ENCODE results near the gene SLX9. TPM values are rescaled to one million over a fixed set of nuclear protein-coding genes. Genes with fewer than 3 reads are reported as not detected.

Gene SLX9
- total and polyA plus RNA-seq, 2 donors (not counting 3 experiments of a cell fraction or from before 2014, with no cell fraction given), result 27.0 to 50.6 TPM

DNA sequence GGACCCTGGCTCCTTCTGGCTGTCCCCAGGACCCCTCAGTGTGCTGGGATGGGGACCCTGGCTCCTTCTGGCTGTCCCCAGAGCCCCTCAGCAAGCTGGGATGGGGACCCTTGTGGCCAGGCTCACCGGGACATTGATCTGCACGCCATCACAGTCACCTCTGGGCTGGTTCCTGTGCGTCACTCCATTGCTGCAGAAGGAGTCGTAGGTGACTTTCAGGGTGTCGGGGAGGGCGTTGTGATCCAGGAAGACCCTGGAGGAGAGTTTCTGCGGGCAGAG lies 46.6 kb upstream of the SLX9 start:
- no peaks in the 10 kb centered on the region for H3K36me3 ChIP-seq (ENCODE audit: control insufficient read depth in 2 of 2, extremely low read depth in 1 of 2, insufficient read depth in 2 of 2, low read length in 2 of 2)
- no peak overlapping the region for H3K4me2 ChIP-seq (ENCODE audit: insufficient read depth, low read length)
- no peak for FAIRE-seq
- no peaks in the 10 kb centered on the region for H3K9me1 ChIP-seq (replicated peaks; ENCODE audit: control insufficient read depth, extremely low read depth, insufficient read depth, low read length)
- no peak overlapping the region for H2AFZ ChIP-seq (ENCODE audit: low read depth, low read length)
- no peaks in the 10 kb centered on the region for H3K9me3 ChIP-seq (replicated peaks; ENCODE audit: control insufficient read depth, insufficient read depth, low read length)
- no peak for DNase-seq (ENCODE audit: low read depth, low spot score)
- no peaks in the 10 kb centered on the region for H3K79me2 ChIP-seq (ENCODE audit: control insufficient read depth, insufficient read depth, low read length)
- H3K4me1 ChIP-seq (ENCODE audit: control insufficient read depth, extremely low read depth, insufficient read depth, low read length), result no peaks in the 10 kb centered on the region
- no TSS peak for BruUV-seq (replicated peaks)
- POLR2A ChIA-PET, result no interaction called here
- H3K27ac ChIP-seq (ENCODE audit: insufficient read depth, low read depth, low read length), result no peak overlapping the region
- CTCF ChIA-PET, result interaction anchor here (1.0 to 5.1 kb wide), 15 partner anchors 12 to 247 kb away, joined by 3 to 47 read pairs (median 6); partner anchors contain the start of gene PTTG1IP
- no peak for TF ChIP-seq MYC (IDR thresholded peaks at IDR 0.05; ENCODE audit: low read depth, low read length)
- no peak for TF ChIP-seq FOS (IDR thresholded peaks at IDR 0.05; ENCODE audit: borderline replicate concordance, insufficient read depth, low read length)
- TF ChIP-seq POLR2A (IDR thresholded peaks at IDR 0.05; ENCODE audit: low read depth, low read length), result no peak
- no peak for TF ChIP-seq POLR2AphosphoS5 (IDR thresholded peaks at IDR 0.05; ENCODE audit: insufficient read depth, low read depth, low read length)
- TF ChIP-seq EZH2 (IDR thresholded peaks at IDR 0.05; ENCODE audit: borderline replicate concordance, low read depth, low read length, severe bottlenecking), result no peak
- no peak for TF ChIP-seq GATA2 (IDR thresholded peaks at IDR 0.05; ENCODE audit: insufficient read depth, insufficient read length, low read depth, low read length)
- TF ChIP-seq, protein P1, sequence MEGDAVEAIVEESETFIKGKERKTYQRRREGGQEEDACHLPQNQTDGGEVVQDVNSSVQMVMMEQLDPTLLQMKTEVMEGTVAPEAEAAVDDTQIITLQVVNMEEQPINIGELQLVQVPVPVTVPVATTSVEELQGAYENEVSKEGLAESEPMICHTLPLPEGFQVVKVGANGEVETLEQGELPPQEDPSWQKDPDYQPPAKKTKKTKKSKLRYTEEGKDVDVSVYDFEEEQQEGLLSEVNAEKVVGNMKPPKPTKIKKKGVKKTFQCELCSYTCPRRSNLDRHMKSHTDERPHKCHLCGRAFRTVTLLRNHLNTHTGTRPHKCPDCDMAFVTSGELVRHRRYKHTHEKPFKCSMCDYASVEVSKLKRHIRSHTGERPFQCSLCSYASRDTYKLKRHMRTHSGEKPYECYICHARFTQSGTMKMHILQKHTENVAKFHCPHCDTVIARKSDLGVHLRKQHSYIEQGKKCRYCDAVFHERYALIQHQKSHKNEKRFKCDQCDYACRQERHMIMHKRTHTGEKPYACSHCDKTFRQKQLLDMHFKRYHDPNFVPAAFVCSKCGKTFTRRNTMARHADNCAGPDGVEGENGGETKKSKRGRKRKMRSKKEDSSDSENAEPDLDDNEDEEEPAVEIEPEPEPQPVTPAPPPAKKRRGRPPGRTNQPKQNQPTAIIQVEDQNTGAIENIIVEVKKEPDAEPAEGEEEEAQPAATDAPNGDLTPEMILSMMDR (IDR thresholded peaks at IDR 0.05; ENCODE audit: extremely low read depth in 1 of 2, insufficient read depth in 1 of 2, low read depth in 1 of 2, low read length in 2 of 2), result no peak
- TF ChIP-seq, protein P2, sequence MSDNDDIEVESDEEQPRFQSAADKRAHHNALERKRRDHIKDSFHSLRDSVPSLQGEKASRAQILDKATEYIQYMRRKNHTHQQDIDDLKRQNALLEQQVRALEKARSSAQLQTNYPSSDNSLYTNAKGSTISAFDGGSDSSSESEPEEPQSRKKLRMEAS (IDR thresholded peaks at IDR 0.05; ENCODE audit: insufficient read depth, insufficient read length), result no peak
- TF ChIP-seq JUN (IDR thresholded peaks at IDR 0.05; ENCODE audit: borderline replicate concordance, insufficient read depth, insufficient read length, low read depth), result no peak
- H3K4me3 ChIP-seq (replicated peaks in 1 of 3; ENCODE audit: insufficient read depth in 1 of 3, low read depth in 1 of 3, low read length in 3 of 3), result no peak overlapping the region
- dilution Hi-C loops (cut with MboI; ENCODE audit: extremely low pct_ligation_motif_present, low sequenced_read_pairs) (no loop called here), intact Hi-C loops (cut with micrococcal nuclease) (loop anchor here (2.0 kb wide), 1 partner anchor 18 kb away; no protein-coding TSS in a partner anchor)
- no peak overlapping the region for H3K9ac ChIP-seq (replicated peaks; ENCODE audit: extremely low read depth, insufficient read depth, low read length)
- H4K20me1 ChIP-seq (replicated peaks; ENCODE audit: control insufficient read depth, extremely low read depth, insufficient read depth, low read length), result no peaks in the 10 kb centered on the region
- no peaks in the 10 kb centered on the region for H3K27me3 ChIP-seq (ENCODE audit: control insufficient read depth in 2 of 2, insufficient read depth in 2 of 2, low read length in 2 of 2)

Measured in endothelial cell of umbilical vein (primary cell).